DOHH2 (cell line): ENCODE results near the gene LCP2.

Source experiments
- H3F3A ChIP-seq: fragments of 200-600 bp; sonication (generic), shearing (Covaris generic); 2 replicates; pipeline ENCODE4 v1.6.0; 2016; ENCODE audit warnings: antibody characterized with exemption, mild to moderate bottlenecking; ENCODE audit not compliant: control insufficient read depth, insufficient read depth
- H3K27ac ChIP-seq: fragments of 200-600 bp; sonication (generic); 2 replicates; pipeline ENCODE4 v1.5.1; 2014; ENCODE audit warnings: low read depth, mild to moderate bottlenecking, low read length, moderate library complexity
- H3K27me3 ChIP-seq: fragments of 200-600 bp; sonication (generic); 2 replicates; pipeline ENCODE4 v1.6.1; 2014; ENCODE audit warnings: mild to moderate bottlenecking, low read length, mixed read lengths; ENCODE audit not compliant: control insufficient read depth
- H3K36me3 ChIP-seq: fragments of 200-600 bp; sonication (generic); 2 replicates; pipeline ENCODE4 v1.6.1; 2014; ENCODE audit warnings: mild to moderate bottlenecking, low read length, moderate library complexity, mixed read lengths; ENCODE audit not compliant: control insufficient read depth
- H3K4me1 ChIP-seq: fragments of 200-600 bp; sonication (generic); 2 replicates; pipeline ENCODE4 v1.6.1; 2014; ENCODE audit warnings: mild to moderate bottlenecking, low read length, mixed read lengths; ENCODE audit not compliant: control insufficient read depth
- H3K4me2 ChIP-seq: fragments of 200-600 bp; sonication (generic); 2 replicates; pipeline ENCODE4 v1.6.0; 2014; ENCODE audit warnings: mild to moderate bottlenecking, low read length, moderate library complexity
- H3K4me3 ChIP-seq: fragments of 200-600 bp; sonication (generic); 2 replicates; pipeline ENCODE4 v1.5.1; 2014; ENCODE audit warnings: mild to moderate bottlenecking, low read length, mixed read lengths
- H3K79me2 ChIP-seq: fragments of 200-600 bp; sonication (generic); 2 replicates; pipeline ENCODE4 v1.6.1; 2014; ENCODE audit warnings: mild to moderate bottlenecking, low read length, mixed read lengths; ENCODE audit not compliant: control insufficient read depth
- H3K9me2 ChIP-seq: fragments of 200-600 bp; sonication (generic); replicated peaks from 2 replicates; pipeline ENCODE4 v1.6.1; 2014; ENCODE audit warnings: mild to moderate bottlenecking, low read length, mixed read lengths; ENCODE audit not compliant: control insufficient read depth
- H3K9me3 ChIP-seq: fragments of 200-600 bp; sonication (generic); 2 replicates; pipeline ENCODE4 v1.6.1; 2014; ENCODE audit warnings: antibody characterized with exemption, low read length, mixed read lengths; ENCODE audit not compliant: control insufficient read depth, insufficient read depth
- H4K20me1 ChIP-seq: fragments of 200-600 bp; sonication (generic); 2 replicates; pipeline ENCODE4 v1.6.0; 2014; ENCODE audit warnings: low read depth, mild to moderate bottlenecking, antibody characterized with exemption, low read length, moderate library complexity; ENCODE audit not compliant: control insufficient read depth, insufficient read depth
- EZH2phosphoT487 ChIP-seq: fragments of 200-600 bp; sonication (generic); IDR thresholded peaks from 2 replicates; pipeline ENCODE4 v1.6.1; 2017; ENCODE audit warnings: borderline replicate concordance, mild to moderate bottlenecking, antibody characterized with exemption, low read length, moderate library complexity, mixed read lengths
- TF ChIP-seq, protein P1 (sequence below): fragments of 200-600 bp; sonication (generic); IDR thresholded peaks from one replicate; pipeline ENCODE4 v1.5.1; 2014; ENCODE audit warnings: antibody characterized with exemption, mild to moderate bottlenecking, low read depth, low read length; ENCODE audit not compliant: poor library complexity, severe bottlenecking

Gene LCP2

DNA sequence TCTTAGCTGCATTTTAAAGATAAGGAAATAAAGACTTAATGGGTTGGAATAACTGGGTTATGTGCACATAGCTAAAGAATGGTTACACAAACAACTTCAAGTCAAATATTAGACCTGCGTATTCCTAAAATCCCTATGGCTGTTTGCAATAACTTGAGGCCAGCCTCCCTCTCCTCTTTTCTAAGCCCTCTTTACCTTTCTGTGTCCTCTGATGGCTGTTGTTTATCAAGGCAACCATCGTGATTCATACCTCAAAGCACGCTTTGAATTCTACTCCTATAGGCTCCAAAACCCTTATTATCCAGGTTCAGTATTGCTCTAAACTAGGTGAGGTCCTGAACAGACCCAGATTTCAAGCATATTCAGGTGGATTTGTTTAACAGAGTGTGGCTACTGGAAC lies 45.6 kb upstream of the LCP2 start:
- H3K4me2 ChIP-seq: no peak overlapping the region
- no peak overlapping the region for H3K4me3 ChIP-seq
- no peaks in the 10 kb centered on the region for H4K20me1 ChIP-seq
- H3K27ac ChIP-seq: no peak overlapping the region
- no peaks in the 10 kb centered on the region for H3K9me2 ChIP-seq
- H3F3A ChIP-seq: no peaks in the 10 kb centered on the region
- no peaks in the 10 kb centered on the region for H3K4me1 ChIP-seq
- no peaks in the 10 kb centered on the region for H3K79me2 ChIP-seq
- peaks cover 3% of the 10 kb centered on the region; the same call in 1 of the 2 replicates for H3K9me3 ChIP-seq
- TF ChIP-seq, protein P1, sequence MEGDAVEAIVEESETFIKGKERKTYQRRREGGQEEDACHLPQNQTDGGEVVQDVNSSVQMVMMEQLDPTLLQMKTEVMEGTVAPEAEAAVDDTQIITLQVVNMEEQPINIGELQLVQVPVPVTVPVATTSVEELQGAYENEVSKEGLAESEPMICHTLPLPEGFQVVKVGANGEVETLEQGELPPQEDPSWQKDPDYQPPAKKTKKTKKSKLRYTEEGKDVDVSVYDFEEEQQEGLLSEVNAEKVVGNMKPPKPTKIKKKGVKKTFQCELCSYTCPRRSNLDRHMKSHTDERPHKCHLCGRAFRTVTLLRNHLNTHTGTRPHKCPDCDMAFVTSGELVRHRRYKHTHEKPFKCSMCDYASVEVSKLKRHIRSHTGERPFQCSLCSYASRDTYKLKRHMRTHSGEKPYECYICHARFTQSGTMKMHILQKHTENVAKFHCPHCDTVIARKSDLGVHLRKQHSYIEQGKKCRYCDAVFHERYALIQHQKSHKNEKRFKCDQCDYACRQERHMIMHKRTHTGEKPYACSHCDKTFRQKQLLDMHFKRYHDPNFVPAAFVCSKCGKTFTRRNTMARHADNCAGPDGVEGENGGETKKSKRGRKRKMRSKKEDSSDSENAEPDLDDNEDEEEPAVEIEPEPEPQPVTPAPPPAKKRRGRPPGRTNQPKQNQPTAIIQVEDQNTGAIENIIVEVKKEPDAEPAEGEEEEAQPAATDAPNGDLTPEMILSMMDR: no peak
- no peak for TF ChIP-seq EZH2phosphoT487
- peaks cover 5% of the 10 kb centered on the region for H3K27me3 ChIP-seq
- no peaks in the 10 kb centered on the region for H3K36me3 ChIP-seq

DNA sequence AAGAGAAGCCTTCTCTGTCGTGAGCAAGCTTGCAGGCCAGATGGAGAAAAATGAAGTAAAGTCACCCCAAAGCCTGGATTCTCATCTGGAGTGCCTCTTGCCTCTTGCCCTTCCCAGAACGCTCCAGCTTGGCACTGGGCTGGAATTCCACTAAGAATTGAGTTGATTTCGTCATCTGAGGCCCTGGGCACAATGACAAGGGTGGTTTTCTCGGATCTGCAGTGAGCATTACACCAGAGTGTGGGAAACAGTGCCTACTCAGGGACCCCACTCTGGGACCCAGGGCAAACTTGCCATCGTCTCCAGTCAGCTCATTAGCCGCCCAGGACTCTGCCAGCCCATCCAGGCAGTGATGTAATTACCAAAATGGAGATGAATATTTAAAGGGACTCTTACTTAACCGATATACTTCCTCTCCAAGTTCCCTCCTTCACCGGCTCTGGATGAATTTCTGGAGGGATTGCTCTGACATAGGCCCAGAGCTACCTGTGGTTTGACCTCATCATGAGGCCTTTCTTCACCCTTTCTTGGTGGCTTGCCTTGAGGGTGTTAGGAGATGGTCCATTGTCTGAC lies 44.7 kb upstream of the LCP2 start:
- H3K27me3 ChIP-seq: no peaks in the 10 kb centered on the region
- TF ChIP-seq, protein P1: no peak
- TF ChIP-seq EZH2phosphoT487: no peak
- no peak overlapping the region for H3K27ac ChIP-seq
- no peaks in the 10 kb centered on the region for H3K9me2 ChIP-seq
- H3K4me2 ChIP-seq: no peak overlapping the region
- no peak overlapping the region for H3K4me3 ChIP-seq
- H3K4me1 ChIP-seq: no peaks in the 10 kb centered on the region
- no peaks in the 10 kb centered on the region for H3F3A ChIP-seq
- no peaks in the 10 kb centered on the region for H4K20me1 ChIP-seq
- H3K9me3 ChIP-seq: peaks cover 3% of the 10 kb centered on the region; the same call in 1 of the 2 replicates
- H3K36me3 ChIP-seq: no peaks in the 10 kb centered on the region
- no peaks in the 10 kb centered on the region for H3K79me2 ChIP-seq

DNA sequence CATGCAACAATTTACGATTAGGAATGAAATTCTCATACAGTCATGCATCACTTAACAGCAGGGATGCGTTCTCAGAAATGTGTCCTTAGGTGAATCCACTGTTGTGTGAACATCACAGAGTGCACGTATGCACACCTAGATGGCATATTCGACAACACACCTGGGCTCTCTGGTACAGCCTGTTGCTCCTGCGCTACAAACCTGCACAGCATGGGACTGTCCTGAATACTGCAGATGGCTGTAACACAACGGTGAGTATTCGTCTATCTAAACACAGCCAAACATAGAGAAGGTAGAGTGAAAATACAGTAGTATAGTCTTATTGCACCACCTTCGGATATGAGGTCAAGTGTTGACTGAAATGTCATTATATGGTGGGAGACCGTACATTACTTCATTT lies 44.0 kb upstream of the LCP2 start:
- H3K79me2 ChIP-seq: no peaks in the 10 kb centered on the region
- no peak overlapping the region for H3K27ac ChIP-seq
- no peaks in the 10 kb centered on the region; the same call in 1 of the 2 replicates for H3K27me3 ChIP-seq
- no peaks in the 10 kb centered on the region for H4K20me1 ChIP-seq
- no peak overlapping the region for H3K4me3 ChIP-seq
- peaks cover 3% of the 10 kb centered on the region; the same call in 1 of the 2 replicates for H3K9me3 ChIP-seq
- H3K4me2 ChIP-seq: no peak overlapping the region
- no peaks in the 10 kb centered on the region for H3K36me3 ChIP-seq
- H3K9me2 ChIP-seq: no peaks in the 10 kb centered on the region
- no peak for TF ChIP-seq EZH2phosphoT487
- TF ChIP-seq, protein P1: no peak
- no peaks in the 10 kb centered on the region for H3K4me1 ChIP-seq
- H3F3A ChIP-seq: no peaks in the 10 kb centered on the region
